HCT116 (cell line): ENCODE measurements around the gene ICAM4. TPM values are rescaled to one million over a fixed set of nuclear protein-coding genes. Genes with fewer than 3 reads are reported as not detected.

ENCODE experiments used
- ATAC-seq: fragments of 200-7000 bp; cut with Tn5 transposase; 2 replicates; pipeline ENCODE4 v1.9.1; 2020; ENCODE audit warnings: mild to moderate bottlenecking, moderate library complexity
- BruUV-seq: library from RNA; stranded (reverse); fragments of 400-500 nt; replicated peaks from 2 replicates; lab custom pipeline; 2021; lab: Mats Ljungman, UMichigan
- CTCF ChIA-PET: fragments of 300-600 bp; sonication (Branson Sonifier 250); formaldehyde crosslinking; loops from one replicate; lab custom pipeline; 2021; ENCODE audit warnings: antibody characterized with exemption; lab: Charles Lee
- POLR2A ChIA-PET: fragments of 300-600, 350-600 bp; sonication (Branson Sonifier 250); formaldehyde crosslinking; loops from one replicate; lab custom pipeline; 2021; ENCODE audit warnings: antibody characterized with exemption; lab: Charles Lee
- RAD21 ChIA-PET, 2 experiments: fragments of 300-600 bp; sonication (Branson Sonifier 250); formaldehyde crosslinking; loops; one replicate each; lab custom pipeline; 2023; ENCODE audit warnings: low total read pairs in 2 of 2; ENCODE audit not compliant: uncharacterized antibody in 2 of 2, unreplicated experiment in 2 of 2, low non-redundant PET in 1 of 2; lab: Charles Lee
- DNase-seq: peaks from one replicate; pipeline ENCODE4 v3.0.0-alpha.2; 2010; ENCODE audit warnings: low read depth, low spot score
- H2AFZ ChIP-seq: fragments of 200-600 bp; shearing (Covaris generic), sonication (generic); 2 replicates; pipeline ENCODE4 v1.6.1; 2017; ENCODE audit warnings: low read depth, mixed run types, mixed read lengths, antibody characterized with exemption, low read length; ENCODE audit not compliant: poor library complexity, severe bottlenecking
- H3K27ac ChIP-seq: 2 replicates; pipeline ENCODE4 v1.5.1; 2012; ENCODE audit warnings: low read depth, low read length
- H3K27me3 ChIP-seq: fragments of 200-600 bp; sonication (generic); 2 replicates; pipeline ENCODE4 v1.6.1; 2016; ENCODE audit warnings: mixed run types, low read length, mixed read lengths; ENCODE audit not compliant: insufficient read depth
- H3K36me3 ChIP-seq, 2 experiments: fragments of 200-500 bp in 1 of 2; fragments of 200-600 bp in 1 of 2; sonication (Bioruptor generic) in 1 of 2; sonication (generic) in 1 of 2; 2 replicates each; pipeline versions ENCODE4 v1.5.1 to v1.6.1; 2014 to 2016; ENCODE audit warnings: low read length in 2 of 2, inconsistent platforms in 1 of 2, mixed read lengths in 1 of 2, mixed run types in 1 of 2; ENCODE audit not compliant: insufficient read depth in 2 of 2, control insufficient read depth in 1 of 2
- H3K4me1 ChIP-seq, 2 experiments: fragments of 200-600 bp in 1 of 2; sonication (generic) in 1 of 2; 2 replicates each; pipeline versions ENCODE4 v1.5.1 to v1.6.1; 2012 to 2017; ENCODE audit warnings: low read length in 2 of 2, inconsistent platforms in 1 of 2, mild to moderate bottlenecking in 1 of 2, mixed read lengths in 1 of 2, mixed run types in 1 of 2, moderate library complexity in 1 of 2; ENCODE audit not compliant: insufficient read depth in 2 of 2, control insufficient read depth in 1 of 2
- H3K4me2 ChIP-seq: fragments of 200-600 bp; sonication (generic); 2 replicates; pipeline ENCODE4 v1.6.1; 2017; ENCODE audit warnings: mixed run types, low read length, mixed read lengths
- H3K4me3 ChIP-seq, 2 experiments: fragments of 200-600 bp in 1 of 2; sonication (generic) in 1 of 2; replicated peaks in 1 of 2; 2 replicates each; pipeline ENCODE4 v1.5.1; 2011 to 2016; ENCODE audit warnings: low read length in 2 of 2, control low read depth in 1 of 2, low read depth in 1 of 2, mild to moderate bottlenecking in 1 of 2, mixed read lengths in 1 of 2, mixed run types in 1 of 2
- H3K79me2 ChIP-seq: fragments of 200-600 bp; sonication (generic); 2 replicates; pipeline ENCODE4 v1.6.1; 2017; ENCODE audit warnings: mild to moderate bottlenecking, mixed run types, low read length, moderate library complexity, mixed read lengths; ENCODE audit not compliant: insufficient read depth
- H3K9ac ChIP-seq: fragments of 200-600 bp; sonication (generic); 2 replicates; pipeline ENCODE4 v1.6.1; 2016; ENCODE audit warnings: low read length, mixed read lengths
- H3K9me2 ChIP-seq: fragments of 200-600 bp; sonication (generic), shearing (Covaris generic); 2 replicates; pipeline ENCODE4 v1.6.1; 2017; ENCODE audit warnings: mixed run types, mild to moderate bottlenecking, moderate library complexity; ENCODE audit not compliant: insufficient read depth
- H3K9me3 ChIP-seq, 2 experiments: fragments of 200-500 bp in 1 of 2; fragments of 200-600 bp in 1 of 2; sonication (Bioruptor generic) in 1 of 2; sonication (generic) in 1 of 2; 2 replicates each; pipeline ENCODE4 v1.6.1; 2014 to 2017; ENCODE audit warnings: low read length in 2 of 2, mixed read lengths in 2 of 2, inconsistent platforms in 1 of 2, low read depth in 1 of 2, mild to moderate bottlenecking in 1 of 2, mixed run types in 1 of 2, moderate library complexity in 1 of 2; ENCODE audit not compliant: control insufficient read depth in 1 of 2, insufficient read depth in 1 of 2
- H4K20me1 ChIP-seq: fragments of 200-600 bp; sonication (generic), shearing (Covaris generic); 2 replicates; pipeline ENCODE4 v1.6.1; 2017; ENCODE audit warnings: mixed run types, mild to moderate bottlenecking, moderate library complexity; ENCODE audit not compliant: insufficient read depth
- CEBPB ChIP-seq: IDR thresholded peaks from 2 replicates; pipeline ENCODE4 v1.6.1; 2012; ENCODE audit warnings: low read depth
- EGR1 ChIP-seq: IDR thresholded peaks from 2 replicates; pipeline ENCODE4 v1.6.1; 2012; ENCODE audit warnings: low read depth
- ELF1 ChIP-seq: IDR thresholded peaks from 2 replicates; pipeline ENCODE4 v1.6.1; 2012; ENCODE audit warnings: low read depth, borderline replicate concordance
- EZH2 ChIP-seq: fragments of 200-600 bp; sonication (generic); IDR thresholded peaks from 2 replicates; pipeline ENCODE4 v1.6.1; 2017; ENCODE audit warnings: antibody characterized with exemption, mixed run types
- EZH2phosphoT487 ChIP-seq: fragments of 200-600 bp; IDR thresholded peaks from 2 replicates; pipeline ENCODE4 v1.6.1; 2018; ENCODE audit warnings: antibody characterized with exemption, borderline replicate concordance
- FOSL1 ChIP-seq: IDR thresholded peaks from 2 replicates; pipeline ENCODE4 v1.6.1; 2012; ENCODE audit warnings: low read depth
- JUND ChIP-seq: IDR thresholded peaks from 2 replicates; pipeline ENCODE4 v1.6.1; 2012
- POLR2A ChIP-seq: IDR thresholded peaks from 2 replicates; pipeline ENCODE4 v1.7.0; 2011; ENCODE audit warnings: borderline replicate concordance; ENCODE audit not compliant: insufficient read depth, insufficient read length; ENCODE audit errors: extremely low read depth
- POLR2AphosphoS5 ChIP-seq: IDR thresholded peaks from 2 replicates; pipeline ENCODE4 v1.6.1; 2011; ENCODE audit warnings: mild to moderate bottlenecking, low read depth, low read length, moderate library complexity
- RAD21 ChIP-seq: IDR thresholded peaks from 2 replicates; pipeline ENCODE4 v1.6.1; 2012; ENCODE audit warnings: low read depth, mild to moderate bottlenecking
- SRF ChIP-seq: IDR thresholded peaks from 2 replicates; pipeline ENCODE4 v1.6.1; 2012; ENCODE audit warnings: low read depth
- TCF7L2 ChIP-seq: IDR thresholded peaks from 2 replicates; pipeline ENCODE4 v1.7.0; 2011; ENCODE audit warnings: borderline replicate concordance, inconsistent platforms; ENCODE audit not compliant: insufficient read depth, insufficient read length; ENCODE audit errors: extremely low read depth
- ZFX ChIP-seq: fragments of 450-650 bp; IDR thresholded peaks from 2 replicates; pipeline ENCODE4 v1.6.1; 2017
- intact Hi-C: fragments of 100-400 bp; cut with micrococcal nuclease; formaldehyde crosslinking; loops from 2 replicates; pipeline ENCODE4 v1.10.0; 2022
- total RNA-seq: library from RNA; stranded (reverse); gene quantifications from one replicate; pipeline ENCODE4 v1.2.1, GENCODE V29; 2021; ENCODE audit not compliant: unreplicated experiment
- TF ChIP-seq, protein P1 (sequence below): IDR thresholded peaks from 2 replicates; pipeline ENCODE4 v1.6.1; 2012; ENCODE audit warnings: low read depth
- TF ChIP-seq, protein P2 (sequence below): IDR thresholded peaks from 2 replicates; pipeline ENCODE4 v1.6.1; 2012
- TF ChIP-seq, protein P3 (sequence below), 3 experiments: fragments of 200-600 bp in 1 of 3; sonication (generic) in 1 of 3; IDR thresholded peaks in 2 of 3; conservative IDR thresholded peaks in 1 of 3; 2 replicates each; pipeline ENCODE4 v1.5.1; 2012 to 2017; ENCODE audit warnings: low read depth in 2 of 3, low read length in 2 of 3, antibody characterized with exemption in 1 of 3, borderline replicate concordance in 1 of 3, control low read depth in 1 of 3, mild to moderate bottlenecking in 1 of 3, mixed read lengths in 1 of 3, mixed run types in 1 of 3, moderate library complexity in 1 of 3; ENCODE audit not compliant: insufficient read depth in 1 of 3
- TF ChIP-seq, protein P4 (sequence below): IDR thresholded peaks from 2 replicates; pipeline ENCODE4 v1.6.1; 2012

ICAM4 gene
- total RNA-seq, 1 experiment from 2014 or later = not detected

DNA sequence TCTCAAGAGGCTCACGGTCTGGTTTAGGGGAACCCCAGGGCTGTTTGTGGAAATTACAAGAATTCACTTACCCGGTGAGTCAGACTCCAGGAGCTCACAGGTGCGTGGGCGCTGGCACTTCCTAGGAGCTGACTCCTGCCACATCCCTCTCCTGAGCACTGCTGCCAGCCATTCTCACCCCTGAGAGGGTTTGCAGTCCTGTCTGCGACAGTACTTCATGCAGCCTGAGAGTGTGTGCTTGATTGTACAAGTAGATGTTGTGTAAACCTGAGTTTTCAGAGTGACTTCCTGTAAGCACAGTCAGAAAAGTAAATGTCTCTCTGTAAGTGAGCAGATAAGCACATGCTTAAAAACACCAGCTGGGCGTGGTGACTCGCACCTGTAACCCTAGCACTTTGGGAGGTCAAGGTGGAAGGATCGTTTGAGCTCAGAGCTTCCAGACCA, 26.6 kb upstream of the ICAM4 start (continued):
- TF ChIP-seq, protein P1, sequence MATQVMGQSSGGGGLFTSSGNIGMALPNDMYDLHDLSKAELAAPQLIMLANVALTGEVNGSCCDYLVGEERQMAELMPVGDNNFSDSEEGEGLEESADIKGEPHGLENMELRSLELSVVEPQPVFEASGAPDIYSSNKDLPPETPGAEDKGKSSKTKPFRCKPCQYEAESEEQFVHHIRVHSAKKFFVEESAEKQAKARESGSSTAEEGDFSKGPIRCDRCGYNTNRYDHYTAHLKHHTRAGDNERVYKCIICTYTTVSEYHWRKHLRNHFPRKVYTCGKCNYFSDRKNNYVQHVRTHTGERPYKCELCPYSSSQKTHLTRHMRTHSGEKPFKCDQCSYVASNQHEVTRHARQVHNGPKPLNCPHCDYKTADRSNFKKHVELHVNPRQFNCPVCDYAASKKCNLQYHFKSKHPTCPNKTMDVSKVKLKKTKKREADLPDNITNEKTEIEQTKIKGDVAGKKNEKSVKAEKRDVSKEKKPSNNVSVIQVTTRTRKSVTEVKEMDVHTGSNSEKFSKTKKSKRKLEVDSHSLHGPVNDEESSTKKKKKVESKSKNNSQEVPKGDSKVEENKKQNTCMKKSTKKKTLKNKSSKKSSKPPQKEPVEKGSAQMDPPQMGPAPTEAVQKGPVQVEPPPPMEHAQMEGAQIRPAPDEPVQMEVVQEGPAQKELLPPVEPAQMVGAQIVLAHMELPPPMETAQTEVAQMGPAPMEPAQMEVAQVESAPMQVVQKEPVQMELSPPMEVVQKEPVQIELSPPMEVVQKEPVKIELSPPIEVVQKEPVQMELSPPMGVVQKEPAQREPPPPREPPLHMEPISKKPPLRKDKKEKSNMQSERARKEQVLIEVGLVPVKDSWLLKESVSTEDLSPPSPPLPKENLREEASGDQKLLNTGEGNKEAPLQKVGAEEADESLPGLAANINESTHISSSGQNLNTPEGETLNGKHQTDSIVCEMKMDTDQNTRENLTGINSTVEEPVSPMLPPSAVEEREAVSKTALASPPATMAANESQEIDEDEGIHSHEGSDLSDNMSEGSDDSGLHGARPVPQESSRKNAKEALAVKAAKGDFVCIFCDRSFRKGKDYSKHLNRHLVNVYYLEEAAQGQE = no peak
- TF ChIP-seq EZH2 = no peak

DNA sequence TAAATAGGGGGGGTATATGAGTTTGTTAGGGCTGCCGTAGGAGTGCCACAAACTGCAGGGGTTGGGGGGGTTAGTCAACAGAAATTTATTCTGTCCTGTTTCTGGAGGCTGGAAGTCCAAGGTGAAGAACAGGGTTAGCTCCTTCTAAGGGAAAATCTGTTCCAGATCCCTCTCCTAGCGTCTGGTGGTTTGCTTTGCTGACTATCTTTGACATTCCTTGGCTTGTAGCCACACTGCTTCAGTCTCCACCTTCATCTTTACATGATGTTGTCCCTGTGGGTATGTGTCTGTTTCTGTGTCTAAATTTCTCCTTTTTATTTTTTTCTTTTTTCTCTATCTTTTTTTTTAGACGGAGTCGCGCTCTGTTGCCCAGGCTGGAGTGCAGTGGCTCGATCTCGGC, 24.0 kb upstream of the ICAM4 start:
- POLR2A ChIA-PET = no interaction called here
- H3K27ac ChIP-seq = no peak overlapping the region
- ATAC-seq = no peak
- TF ChIP-seq SRF (no peak), ELF1 (no peak), CEBPB (no peak), RAD21 (no peak), EZH2phosphoT487 (no peak), POLR2AphosphoS5 (no peak), FOSL1 (no peak), EGR1 (no peak), ZFX (no peak), POLR2A (no peak), JUND (no peak), TCF7L2 (no peak)
- TF ChIP-seq, protein P1 = no peak
- TF ChIP-seq, protein P2, sequence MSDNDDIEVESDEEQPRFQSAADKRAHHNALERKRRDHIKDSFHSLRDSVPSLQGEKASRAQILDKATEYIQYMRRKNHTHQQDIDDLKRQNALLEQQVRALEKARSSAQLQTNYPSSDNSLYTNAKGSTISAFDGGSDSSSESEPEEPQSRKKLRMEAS = no peak
- TF ChIP-seq, protein P3, sequence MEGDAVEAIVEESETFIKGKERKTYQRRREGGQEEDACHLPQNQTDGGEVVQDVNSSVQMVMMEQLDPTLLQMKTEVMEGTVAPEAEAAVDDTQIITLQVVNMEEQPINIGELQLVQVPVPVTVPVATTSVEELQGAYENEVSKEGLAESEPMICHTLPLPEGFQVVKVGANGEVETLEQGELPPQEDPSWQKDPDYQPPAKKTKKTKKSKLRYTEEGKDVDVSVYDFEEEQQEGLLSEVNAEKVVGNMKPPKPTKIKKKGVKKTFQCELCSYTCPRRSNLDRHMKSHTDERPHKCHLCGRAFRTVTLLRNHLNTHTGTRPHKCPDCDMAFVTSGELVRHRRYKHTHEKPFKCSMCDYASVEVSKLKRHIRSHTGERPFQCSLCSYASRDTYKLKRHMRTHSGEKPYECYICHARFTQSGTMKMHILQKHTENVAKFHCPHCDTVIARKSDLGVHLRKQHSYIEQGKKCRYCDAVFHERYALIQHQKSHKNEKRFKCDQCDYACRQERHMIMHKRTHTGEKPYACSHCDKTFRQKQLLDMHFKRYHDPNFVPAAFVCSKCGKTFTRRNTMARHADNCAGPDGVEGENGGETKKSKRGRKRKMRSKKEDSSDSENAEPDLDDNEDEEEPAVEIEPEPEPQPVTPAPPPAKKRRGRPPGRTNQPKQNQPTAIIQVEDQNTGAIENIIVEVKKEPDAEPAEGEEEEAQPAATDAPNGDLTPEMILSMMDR (IDR thresholded peaks at IDR 0.05 in 2 of 3, conservative IDR thresholded peaks at IDR 0.05 in 1 of 3; ENCODE audit: borderline replicate concordance in 1 of 3, insufficient read depth in 1 of 3, low read depth in 2 of 3, low read length in 2 of 3) = no peak
- TF ChIP-seq, protein P4, sequence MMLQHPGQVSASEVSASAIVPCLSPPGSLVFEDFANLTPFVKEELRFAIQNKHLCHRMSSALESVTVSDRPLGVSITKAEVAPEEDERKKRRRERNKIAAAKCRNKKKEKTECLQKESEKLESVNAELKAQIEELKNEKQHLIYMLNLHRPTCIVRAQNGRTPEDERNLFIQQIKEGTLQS = no peak

More for the DNA sequence above, 24.0 kb upstream of the ICAM4 start:
- Histone ChIP-seq H3K9me2 (no peaks in the 10 kb centered on the region), H3K9me3 (no peaks in the 10 kb centered on the region), H4K20me1 (no peaks in the 10 kb centered on the region; the same call in 1 of the 2 replicates), H3K36me3 (peaks cover 0 to 11% of the 10 kb centered on the region in 2 experiments; a peak in 1 of 4 replicates), H3K4me2 (no peak overlapping the region), H3K4me1 (peaks cover 24 to 32% of the 10 kb centered on the region in 2 experiments), H3K9ac (no peak overlapping the region), H3K4me3 (no peak overlapping the region), H3K79me2 (no peaks in the 10 kb centered on the region), H3K27me3 (no peaks in the 10 kb centered on the region), H2AFZ (no peak overlapping the region)
- intact Hi-C loops = no loop called here
- DNase-seq = no peak
- RAD21 ChIA-PET = interaction anchor here in 1 of 2 experiments (0.7 kb wide), 1 partner anchor 1144 kb away, joined by 3 read pairs; no protein-coding TSS in a partner anchor
- BruUV-seq = no TSS peak
- CTCF ChIA-PET = interaction anchor here (7.7 kb wide), 1 partner anchor 128 kb away, joined by 233 read pairs; no protein-coding TSS in a partner anchor
